GM21515 (cell line): ENCODE measurements around the gene TTYH1.
"Not testable (repeated sequence)": the region's sequence is repeated elsewhere in the genome, so short reads cannot be mapped to it uniquely, and the experiment has no call there.

Experiments used
- ATAC-seq: cut with Tn5 transposase; IDR thresholded peaks from one replicate; pipeline ENCODE4 v1.9.1; 2021; ENCODE audit not compliant: unreplicated experiment

The TTYH1 gene

GRCh38 chr19:54436628-54437252 lies 21.5 kb downstream of the TTYH1 start:
- no peak for ATAC-seq

GRCh38 chr19:54439174-54439851 lies 24.0 kb downstream of the TTYH1 start:
- ATAC-seq: no peak

GRCh38 chr19:54440641-54441040 lies 25.4 kb downstream of the TTYH1 start:
- no peak for ATAC-seq

- ATAC-seq: no peak
Measured at GRCh38 chr19:54444737-54445136, 29.5 kb downstream of the TTYH1 start.

- not testable (repeated sequence) for ATAC-seq
Measured at GRCh38 chr19:54446349-54446748, 31.1 kb downstream of the TTYH1 start.

- no peak for ATAC-seq
Measured at GRCh38 chr19:54448040-54448773, 32.9 kb downstream of the TTYH1 start.

GRCh38 chr19:54448774-54449700 lies 33.8 kb downstream of the TTYH1 start, which contains the start of gene LENG8:
TSS of gene LENG8 (plus strand) at chr19:54449199. CDS start at chr19:54451345, 2,146 bp downstream.
- peak; percentile 88 for ATAC-seq

- no peak for ATAC-seq
Measured at GRCh38 chr19:54449701-54450069, 34.4 kb downstream of the TTYH1 start.

GRCh38 chr19:54451331-54451871 lies 36.1 kb downstream of the TTYH1 start:
- ATAC-seq: no peak

GRCh38 chr19:54451997-54452396 lies 36.7 kb downstream of the TTYH1 start:
- ATAC-seq: no peak

GRCh38 chr19:54452626-54453025 lies 37.4 kb downstream of the TTYH1 start:
- no peak for ATAC-seq

- no peak for ATAC-seq
Measured at GRCh38 chr19:54453921-54454780, 38.9 kb downstream of the TTYH1 start.

GRCh38 chr19:54454781-54455675 lies 39.8 kb downstream of the TTYH1 start:
- no peak for ATAC-seq

GRCh38 chr19:54455786-54456422 lies 40.6 kb downstream of the TTYH1 start:
- no peak for ATAC-seq

- no peak for ATAC-seq
Measured at GRCh38 chr19:54456423-54457373, 41.4 kb downstream of the TTYH1 start.

- ATAC-seq: no peak
Measured at GRCh38 chr19:54457773-54458647, 42.7 kb downstream of the TTYH1 start.
